ENCODE measurements around the gene TSPAN31.
A peak's percentile ranks its signal among the peaks of the same experiment; 100 is the strongest.
"Not testable (repeated sequence)": the region's sequence is repeated elsewhere in the genome, so short reads cannot be mapped to it uniquely, and the experiment has no call there.

TSPAN31 gene

GRCh38 chr12:57769594-57769993 lies 24.8 kb downstream of the TSPAN31 start:
- no peak for DNase-seq

DNA sequence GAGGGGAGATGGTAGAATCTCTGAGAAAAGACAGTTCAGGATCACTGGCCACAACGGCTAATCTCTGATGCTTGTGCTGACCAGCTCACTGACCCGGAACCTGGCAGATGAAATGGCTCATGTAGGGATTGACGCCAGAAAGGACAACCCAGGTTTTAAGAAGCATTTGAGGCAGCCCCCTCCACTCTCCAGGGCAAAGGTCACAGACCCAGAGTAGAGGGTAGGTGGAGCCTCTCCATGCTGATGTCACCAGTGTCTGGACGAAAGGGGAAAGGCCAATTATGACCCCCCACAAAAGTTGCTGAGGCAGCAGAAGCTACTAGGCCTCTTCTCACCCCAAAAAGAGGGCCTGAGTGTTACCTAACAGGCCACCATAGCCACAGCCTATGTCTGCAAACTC lies 25.9 kb downstream of the TSPAN31 start:
- DNase-seq, result no peak

- DNase-seq, result peak; percentile 65
These were observed 26.5 kb downstream of the TSPAN31 start for GRCh38 chr12:57771236-57771872.

GRCh38 chr12:57771873-57772428 lies 27.1 kb downstream of the TSPAN31 start, which contains the start of gene METTL1:
Gene METTL1, minus strand, starts transcription at chr12:57772105. Its CDS starts 22 bp downstream, at chr12:57772083.
- peak; percentile 84 for DNase-seq

GRCh38 chr12:57772429-57773322 lies 27.8 kb downstream of the TSPAN31 start, which contains the start of gene EEF1AKMT3:
Gene EEF1AKMT3, plus strand, starts transcription at chr12:57772614. Its CDS starts 111 bp downstream, at chr12:57772725.
- no peak for DNase-seq

GRCh38 chr12:57774634-57775033 lies 29.8 kb downstream of the TSPAN31 start:
- DNase-seq, result not testable (repeated sequence)

- no peak for DNase-seq
These were observed 30.2 kb downstream of the TSPAN31 start for GRCh38 chr12:57775044-57775443.

DNA sequence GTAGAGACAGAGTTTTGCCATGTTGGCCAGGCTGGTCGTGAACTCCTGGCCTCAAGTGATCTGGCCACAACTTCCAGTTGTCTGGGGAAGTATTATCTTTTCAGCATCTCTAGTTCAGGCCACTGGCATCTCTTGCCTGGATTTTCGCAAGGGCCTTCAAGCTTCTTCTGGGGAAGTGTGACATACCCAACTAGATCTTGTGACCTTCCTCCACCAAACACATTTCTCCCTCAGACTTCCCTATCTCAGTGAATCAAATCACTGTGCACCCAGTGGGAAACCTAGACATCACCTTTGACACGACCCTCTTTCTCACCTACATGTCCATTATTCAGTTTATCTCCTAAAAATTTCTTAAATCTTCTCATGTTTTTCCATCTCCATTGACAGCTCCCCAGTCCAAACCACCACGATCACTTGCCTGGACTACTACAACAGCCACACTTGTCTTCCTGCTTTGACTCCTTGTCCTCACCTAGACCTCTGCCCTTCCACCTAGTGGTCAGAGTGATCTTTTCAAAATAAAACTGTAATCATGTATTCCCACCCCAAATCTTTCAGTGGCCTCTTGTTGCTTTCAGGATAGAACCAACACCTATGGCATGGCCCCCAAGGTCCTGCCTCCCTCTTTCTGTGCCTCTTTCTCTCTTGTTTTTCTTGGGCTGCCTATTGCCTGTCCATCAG lies 30.9 kb downstream of the TSPAN31 start:
- no peak for DNase-seq

DNA sequence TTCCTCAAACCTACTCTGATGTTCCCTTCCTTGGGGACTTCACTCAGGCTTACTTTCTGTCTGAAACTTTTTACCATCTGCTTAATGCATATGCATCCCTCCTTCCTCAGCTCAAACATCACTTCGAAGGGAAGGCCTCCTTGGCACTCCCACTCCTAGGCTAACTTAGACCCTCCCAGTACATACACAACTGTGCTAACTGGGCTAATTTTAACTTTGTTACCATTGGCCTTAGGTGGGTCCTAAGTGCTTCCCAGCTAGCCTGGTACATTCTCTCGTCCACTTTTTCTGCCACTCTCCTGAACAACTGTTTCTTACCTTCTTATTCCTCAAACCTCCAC lies 31.4 kb downstream of the TSPAN31 start:
- DNase-seq, result no peak

- no peak for DNase-seq
These were observed 32.5 kb downstream of the TSPAN31 start for GRCh38 chr12:57777367-57777766.

DNA sequence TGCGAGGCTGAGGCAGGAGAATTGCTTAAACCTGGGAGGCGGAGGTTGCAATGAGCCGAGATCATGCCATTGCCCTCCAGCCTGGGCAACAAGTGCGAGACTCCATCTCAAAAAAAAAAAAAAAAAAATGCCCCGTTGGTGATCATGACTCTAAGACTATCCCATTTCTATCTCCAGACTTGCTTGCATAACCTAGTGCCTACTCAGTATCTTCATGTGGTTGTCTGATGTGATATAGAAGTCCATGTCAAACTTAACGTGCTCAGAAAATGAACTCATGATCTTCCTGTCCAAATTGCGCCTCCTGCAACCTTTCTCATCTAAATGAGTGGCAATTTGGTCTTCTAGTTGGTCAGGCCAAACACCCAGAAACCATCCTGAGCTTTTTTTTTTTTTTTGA lies 33.1 kb downstream of the TSPAN31 start:
- DNase-seq, result no peak

DNA sequence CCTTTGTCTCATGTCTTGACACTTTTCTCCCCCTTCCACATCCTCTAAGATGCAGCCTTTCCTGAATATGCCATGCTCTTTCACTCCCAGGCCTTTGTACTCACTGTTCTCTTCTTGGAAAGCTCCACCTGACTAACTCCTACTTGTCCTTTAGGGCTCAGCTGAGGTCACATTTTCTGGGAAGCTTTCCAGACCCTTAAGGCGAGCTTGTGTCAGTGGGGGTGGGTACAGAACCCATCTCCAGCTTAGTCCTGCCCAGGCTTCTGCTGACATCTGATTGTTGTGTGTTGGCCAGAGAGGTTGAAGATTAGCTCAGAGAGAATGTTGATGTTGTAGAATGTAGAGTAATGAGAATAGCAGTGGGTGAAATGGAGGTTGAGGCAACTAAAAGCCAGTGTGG lies 34.9 kb downstream of the TSPAN31 start:
- DNase-seq, result no peak

DNA sequence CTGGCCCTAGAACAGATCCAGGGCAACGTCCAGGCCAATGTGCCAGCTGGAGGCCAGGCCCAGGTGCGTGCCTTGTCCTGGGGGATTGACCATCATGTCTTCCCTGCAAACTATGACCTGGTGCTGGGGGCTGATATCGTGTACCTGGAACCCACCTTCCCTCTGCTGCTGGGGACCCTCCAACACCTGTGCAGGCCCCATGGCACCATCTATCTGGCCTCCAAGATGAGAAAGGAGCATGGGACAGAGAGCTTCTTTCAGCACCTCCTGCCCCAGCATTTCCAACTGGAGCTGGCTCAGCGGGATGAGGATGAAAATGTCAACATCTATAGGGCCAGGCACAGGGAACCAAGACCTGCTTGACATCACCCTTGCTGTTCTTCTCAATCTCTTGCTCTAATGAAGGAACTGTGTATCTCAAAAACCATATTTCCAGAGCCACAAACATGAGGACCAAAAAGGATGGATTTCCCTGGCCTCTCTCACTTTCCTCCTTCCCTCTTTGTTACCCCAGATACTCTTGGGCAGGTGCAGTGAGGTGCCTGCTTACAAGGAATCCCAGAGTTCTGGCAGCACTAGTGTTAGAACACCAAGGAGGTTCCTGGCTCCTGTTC lies 35.6 kb downstream of the TSPAN31 start:
- no peak for DNase-seq

DNA sequence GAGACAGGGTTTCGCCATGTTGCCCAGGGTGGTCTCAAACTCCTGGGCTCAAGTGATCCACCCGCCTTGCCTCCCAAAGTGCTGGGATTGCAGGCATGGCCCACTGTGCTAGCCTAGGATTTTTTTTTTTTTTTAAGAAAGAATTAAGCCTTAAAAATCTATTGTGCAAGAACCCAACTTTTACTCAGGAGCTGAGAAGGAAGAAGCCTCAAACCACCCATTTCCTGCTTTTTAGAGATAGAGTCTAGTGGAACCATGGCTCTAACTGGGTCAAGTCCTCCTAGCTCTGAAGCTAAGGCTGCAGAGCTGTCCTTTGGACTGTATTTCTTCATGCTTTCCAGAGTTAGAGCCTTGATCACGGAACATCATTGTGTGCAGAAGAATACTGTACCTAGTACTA lies 36.4 kb downstream of the TSPAN31 start:
- DNase-seq, result no peak

DNA sequence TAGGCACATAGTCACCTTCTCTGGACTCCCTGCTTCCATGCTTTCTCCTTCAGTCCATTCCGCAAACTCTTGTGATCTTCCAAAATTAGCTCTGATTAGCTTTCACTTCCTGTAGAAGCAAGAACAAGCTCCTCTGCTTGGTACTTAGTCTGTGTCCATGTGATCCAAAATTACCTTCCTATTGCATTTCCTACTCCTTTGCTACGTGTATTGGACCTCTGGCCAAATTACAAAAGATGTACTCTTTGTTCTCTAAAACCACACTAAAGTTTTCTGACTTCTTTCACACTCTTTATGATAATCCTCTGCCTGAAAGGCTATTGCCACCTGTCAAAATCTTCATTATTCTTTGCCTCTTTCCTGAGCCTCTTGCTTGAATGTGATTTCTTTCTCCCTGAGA lies 37.0 kb downstream of the TSPAN31 start:
- no peak for DNase-seq

- no peak for DNase-seq
These were observed 37.4 kb downstream of the TSPAN31 start for GRCh38 chr12:57782243-57782607.

DNA sequence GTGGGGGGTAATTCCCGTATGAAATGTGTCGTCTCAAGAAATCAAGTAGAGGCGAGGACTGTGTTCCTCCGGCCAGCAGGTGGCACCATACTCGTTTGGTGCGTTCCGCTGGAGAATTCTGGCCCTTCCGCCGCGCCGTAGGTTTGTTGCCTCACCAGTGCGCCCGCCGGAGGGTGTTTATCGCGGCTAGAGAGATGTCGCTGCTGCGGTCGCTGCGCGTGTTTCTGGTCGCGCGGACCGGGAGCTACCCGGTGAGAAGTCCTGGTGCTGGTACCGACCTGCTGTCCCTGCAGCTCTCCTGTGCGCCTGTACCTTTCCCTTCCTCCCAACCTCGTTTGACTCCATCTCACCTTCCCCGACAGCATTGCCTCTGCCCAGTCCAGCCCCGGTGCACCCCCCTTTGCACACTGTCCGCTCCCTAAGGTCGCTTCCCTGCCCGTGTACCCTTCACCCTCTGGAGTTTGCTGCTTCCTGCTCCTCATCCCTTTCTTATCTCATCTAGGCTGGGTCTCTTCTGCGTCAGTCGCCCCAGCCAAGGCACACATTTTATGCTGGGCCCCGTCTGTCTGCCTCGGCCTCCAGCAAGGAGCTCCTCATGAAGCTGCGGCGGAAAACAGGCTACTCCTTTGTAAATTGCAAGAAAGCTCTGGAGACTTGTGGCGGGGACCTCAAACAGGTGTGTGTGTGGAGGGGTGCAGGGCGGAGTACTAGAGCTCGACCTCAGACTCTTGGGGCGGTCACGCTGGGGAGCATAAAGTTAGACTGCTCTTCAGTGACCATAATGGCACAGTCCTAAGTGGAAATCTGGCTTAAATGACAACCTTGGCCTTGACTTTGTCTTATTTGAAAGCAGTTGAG lies 38.0 kb downstream of the TSPAN31 start, which contains the start of gene TSFM:
TSS of gene TSFM (plus strand) at position 180 of the 858 bp plus-strand sequence. CDS start at position 195, 15 bp downstream.
- peak; percentile 81 for DNase-seq

DNA sequence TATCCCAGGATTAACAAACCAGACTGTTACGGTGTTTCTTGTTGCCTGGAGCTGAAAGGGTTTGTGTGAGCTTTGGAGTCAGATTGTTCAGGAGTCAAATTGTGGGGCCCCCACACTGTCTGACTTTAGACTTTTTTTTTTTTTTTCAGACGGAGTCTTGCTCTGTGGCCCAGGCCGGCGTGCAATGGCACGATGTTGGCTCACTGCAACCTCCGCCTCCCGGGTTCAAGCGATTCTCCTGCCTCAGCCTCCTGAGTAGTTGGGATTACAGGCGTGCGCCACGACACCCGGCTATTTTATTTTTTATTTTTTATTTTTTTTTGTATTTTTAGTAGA lies 38.6 kb downstream of the TSPAN31 start:
- DNase-seq, result no peak

- no peak for DNase-seq
These were observed 39.0 kb downstream of the TSPAN31 start for GRCh38 chr12:57783861-57784260.

GRCh38 chr12:57793920-57794319 lies 49.1 kb downstream of the TSPAN31 start:
- no peak for DNase-seq

- DNase-seq, result no peak
These were observed 50.5 kb downstream of the TSPAN31 start for GRCh38 chr12:57795354-57795753.

DNA sequence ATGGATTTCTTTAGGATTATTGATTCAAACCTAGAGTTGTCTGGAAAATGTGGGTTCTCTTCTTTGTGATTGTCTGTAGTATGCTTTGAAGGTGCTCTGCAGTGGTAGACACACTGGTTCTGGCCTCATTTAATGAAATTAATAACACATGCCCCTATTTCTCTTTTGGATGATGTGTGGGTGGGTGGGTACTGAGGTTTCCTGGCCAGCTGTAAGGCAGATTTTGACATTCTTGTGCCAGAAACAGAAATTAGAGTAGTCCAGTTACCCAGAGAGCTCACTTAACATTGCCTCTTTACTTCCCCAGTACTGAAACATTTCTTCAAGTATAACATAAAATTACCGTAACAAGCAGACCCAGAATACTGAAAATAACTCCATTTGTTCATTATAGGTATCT lies 52.2 kb downstream of the TSPAN31 start:
- no peak for DNase-seq

Data from NCI-H1092 treated with DMSO at 0.1 percent for 48 hours (cell line).